Colon (tissue), 2 donors: Measurements from ENCODE around the gene ANKS1B.

Source experiments
- FAIRE-seq: peaks from 2 replicates; lab custom pipeline; 2012; peaks lifted over from hg19 to GRCh38; lab: Jason Lieb, UNC
- donor health status: control.
- donor health status: control.

The ANKS1B gene

DNA sequence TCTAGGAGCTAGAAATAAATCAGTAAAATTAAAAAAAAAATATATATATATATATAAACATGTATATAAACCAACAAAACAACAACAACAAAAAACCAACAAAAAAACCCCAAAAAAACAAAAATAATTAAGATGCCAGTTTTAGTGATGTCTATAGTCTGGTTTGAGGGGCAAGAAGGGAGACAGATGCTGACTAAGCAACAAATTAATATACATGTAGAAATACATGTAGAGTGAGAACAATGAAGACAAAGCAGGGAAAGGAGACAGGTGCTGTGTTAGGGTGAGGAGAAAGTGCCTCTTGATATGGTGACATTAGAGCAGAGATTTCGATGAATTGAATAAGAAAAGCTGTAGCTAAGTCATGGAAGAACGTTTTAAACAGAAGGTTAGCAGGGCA lies 861.8 kb downstream of the ANKS1B start:
- no peak for FAIRE-seq

DNA sequence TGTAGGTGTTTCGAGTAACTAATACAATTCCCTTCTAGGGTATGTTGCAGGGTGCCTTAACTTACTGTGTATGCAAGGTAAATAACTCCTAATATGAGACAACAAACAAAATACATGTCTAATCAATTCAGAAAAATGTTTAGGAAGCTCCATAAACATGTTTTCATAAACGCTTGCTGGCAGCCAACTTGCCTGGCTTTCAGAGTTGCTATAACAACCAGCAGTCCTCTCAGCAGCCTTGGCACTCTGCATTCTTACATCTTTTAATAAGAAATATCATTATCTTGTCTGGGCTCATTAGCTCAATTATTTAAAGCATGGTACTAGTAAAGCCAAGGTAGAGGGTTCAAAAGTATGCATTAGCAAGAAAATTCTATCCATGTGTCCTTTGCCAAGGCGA lies 862.2 kb downstream of the ANKS1B start:
- FAIRE-seq: no peak

DNA sequence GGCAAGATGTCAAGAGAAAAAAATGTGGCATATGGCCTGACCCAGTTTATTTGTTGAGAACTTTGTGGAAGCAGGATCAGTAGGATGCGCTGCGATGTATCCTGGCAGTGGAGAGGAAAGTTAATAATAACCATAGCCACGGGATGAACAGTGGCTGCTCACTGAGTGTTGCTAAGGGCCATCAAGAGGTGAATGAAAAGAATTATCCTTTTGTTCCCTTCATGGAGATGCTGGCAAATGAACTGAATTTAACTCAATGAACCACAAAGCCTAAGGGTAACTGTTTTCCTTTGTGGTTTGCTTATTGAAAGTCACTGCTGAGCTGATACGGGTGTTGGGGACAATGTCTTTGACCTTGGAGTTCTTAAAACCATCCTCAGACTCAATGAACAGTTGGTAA lies 863.2 kb downstream of the ANKS1B start:
- no peak for FAIRE-seq

DNA sequence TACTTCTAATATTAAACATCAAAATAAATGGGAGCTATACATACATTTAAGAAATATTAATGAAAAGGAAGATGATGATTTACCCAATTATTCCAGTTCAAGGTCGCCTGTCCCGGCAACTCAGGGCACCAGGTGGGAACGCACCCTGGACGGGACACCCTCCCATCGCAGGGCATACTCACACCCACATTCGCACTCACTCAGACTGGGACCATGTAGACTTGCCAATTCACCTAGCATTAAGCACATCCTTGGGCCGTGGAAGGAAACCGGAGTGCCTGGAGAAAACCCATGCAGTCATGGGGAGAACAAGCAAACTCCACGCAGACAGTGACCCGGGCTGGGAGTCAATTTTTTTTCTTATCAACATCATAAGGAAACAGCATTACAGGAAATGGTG lies 864.8 kb downstream of the ANKS1B start:
- no peak for FAIRE-seq

DNA sequence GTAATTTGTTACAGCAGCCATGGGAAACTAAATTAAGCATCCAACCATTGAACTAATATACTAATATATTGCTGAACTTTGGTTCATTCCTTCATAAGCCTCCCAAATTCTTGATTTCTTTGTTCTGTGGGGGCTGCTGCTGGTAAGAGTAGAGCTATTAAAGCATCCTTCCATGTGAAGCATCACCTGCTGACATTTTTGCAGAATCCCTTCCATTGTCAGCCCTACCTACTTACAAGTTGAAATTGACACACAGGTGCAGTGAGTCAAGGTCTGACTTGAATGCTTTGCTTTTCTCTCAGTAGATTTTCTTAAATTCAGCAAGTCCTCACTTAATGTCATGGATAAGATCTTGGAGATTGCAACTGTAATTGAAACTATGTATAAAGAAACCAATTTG lies 865.3 kb downstream of the ANKS1B start:
- FAIRE-seq: no peak

DNA sequence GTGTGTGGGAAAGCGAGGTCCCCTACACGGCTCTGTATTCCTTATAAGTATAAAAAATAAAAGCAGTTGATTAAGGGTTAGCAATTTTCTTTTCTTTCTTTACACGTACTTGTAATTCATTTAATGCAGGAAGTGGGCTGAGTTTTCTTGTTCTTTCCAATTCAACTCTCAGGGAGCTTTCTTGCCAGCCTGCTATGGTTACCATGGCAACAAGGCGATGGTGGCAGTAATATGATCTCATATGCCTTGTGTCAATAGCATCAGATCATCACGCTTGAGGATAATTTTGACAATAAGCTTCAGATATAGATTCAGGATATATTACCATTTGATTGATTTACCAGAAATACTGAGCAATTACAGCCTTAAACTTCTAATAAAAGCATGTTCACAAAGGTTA lies 873.1 kb downstream of the ANKS1B start:
- no peak for FAIRE-seq

DNA sequence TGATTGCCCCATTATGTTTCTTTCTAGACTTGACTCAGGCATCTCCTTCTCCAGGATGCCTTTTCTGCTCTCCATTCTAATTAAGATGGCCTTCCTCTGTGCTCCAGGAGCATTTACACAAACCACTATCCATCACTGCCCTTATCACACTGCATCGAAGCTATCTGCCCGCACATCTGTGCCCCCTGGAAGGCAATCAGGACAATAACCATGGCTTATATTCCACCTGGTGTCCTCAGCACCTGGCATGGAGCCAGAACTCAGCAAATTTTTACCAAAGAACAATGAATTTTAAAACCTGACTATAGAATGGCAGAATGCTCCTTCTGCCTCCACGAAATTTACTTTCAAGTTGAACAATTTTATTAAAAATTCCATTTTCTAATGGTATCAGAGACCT lies 873.9 kb downstream of the ANKS1B start:
- FAIRE-seq: no peak

DNA sequence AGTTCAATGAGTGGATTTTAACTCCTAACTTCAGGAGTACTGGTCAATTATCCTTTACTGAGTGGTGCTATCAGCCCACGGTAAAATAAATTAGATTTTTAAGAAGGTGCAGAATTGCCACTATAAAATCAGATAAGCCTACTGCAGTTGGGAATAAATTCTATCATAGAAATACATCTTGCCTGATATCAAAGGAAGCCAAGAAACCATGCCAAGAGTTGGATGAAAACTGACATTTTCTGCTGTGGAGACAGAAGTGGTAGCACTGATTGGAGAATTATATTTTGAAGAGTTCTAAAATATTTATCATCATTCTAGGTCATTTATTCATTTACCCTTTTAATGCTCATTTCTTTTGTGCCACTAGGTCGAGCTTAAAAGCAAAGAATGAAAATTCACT lies 874.5 kb downstream of the ANKS1B start:
- FAIRE-seq: no peak

DNA sequence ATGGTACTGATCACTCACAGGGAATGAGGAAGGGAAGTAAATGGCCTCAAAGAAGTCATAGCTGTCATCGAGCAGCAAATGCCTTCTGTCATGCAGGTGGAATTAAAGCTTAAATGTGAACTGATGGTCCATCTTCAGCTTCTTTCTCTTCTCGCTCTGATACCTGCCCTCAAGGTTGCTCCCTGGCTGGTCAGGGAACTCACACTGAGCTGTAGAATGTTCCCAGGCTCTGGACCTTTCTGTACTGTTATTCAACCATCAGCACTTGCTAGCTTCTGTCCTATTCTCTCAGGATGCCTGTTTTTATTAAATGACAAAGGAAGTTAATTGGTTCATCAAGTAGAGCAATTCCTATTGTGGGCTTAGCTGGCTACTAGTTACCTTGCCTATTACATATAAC lies 875.8 kb downstream of the ANKS1B start:
- no peak for FAIRE-seq

DNA sequence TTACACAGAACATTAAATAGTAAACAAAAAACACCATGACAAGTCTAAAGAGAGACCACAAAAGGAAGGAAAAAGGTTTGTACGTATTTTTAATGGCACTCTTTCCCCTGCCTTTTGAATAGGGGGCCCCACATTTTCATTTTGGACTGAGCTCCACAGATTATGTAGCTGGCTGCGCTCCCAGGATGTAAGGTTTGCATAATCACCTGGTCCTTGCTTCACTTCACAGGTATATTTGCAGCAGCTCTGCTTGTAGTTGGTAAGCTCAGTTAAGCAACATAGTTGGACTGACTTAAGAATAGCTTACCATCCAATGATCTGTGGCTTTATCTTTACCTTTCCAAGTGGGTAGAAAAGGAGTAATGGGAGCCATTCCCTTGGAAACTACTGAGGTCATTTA lies 885.0 kb downstream of the ANKS1B start:
- no peak for FAIRE-seq

DNA sequence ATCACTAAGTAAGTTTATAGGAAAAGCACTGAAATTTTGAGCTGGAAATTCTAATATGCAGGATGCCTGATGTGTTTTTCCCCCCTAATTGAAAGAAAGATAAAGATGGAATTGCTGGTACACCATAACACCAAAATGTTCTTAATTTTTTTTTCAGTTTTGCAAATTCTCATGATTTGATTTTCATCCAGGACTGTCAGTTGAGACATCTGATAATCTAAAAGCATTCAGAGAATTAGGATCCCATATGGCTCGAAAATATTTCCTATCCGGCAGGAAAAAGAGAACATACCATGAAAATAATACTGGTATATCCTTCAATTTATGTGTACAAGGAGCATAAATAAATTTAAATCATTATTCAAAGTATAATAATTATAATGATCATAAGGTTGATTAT lies 887.6 kb downstream of the ANKS1B start:
- FAIRE-seq: no peak

DNA sequence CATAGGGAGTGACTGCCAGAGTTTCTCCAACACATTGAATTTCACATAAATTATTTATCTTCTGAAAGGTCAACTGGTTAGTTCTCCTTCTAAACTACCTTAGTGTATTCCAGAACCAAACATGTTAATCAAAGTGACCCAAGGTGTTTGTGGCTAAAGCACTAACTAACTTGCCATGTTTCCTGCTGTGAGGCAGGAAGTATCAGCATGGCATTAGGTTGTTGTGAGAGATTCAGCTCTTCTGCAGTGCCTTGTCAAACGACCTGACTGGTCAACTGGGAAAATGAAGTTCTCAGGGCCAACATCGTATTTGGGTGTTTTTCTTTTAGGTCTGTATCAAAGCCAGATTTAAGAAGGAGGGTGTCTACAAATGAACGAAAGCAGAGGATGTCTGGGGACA lies 891.6 kb downstream of the ANKS1B start:
- FAIRE-seq: no peak

DNA sequence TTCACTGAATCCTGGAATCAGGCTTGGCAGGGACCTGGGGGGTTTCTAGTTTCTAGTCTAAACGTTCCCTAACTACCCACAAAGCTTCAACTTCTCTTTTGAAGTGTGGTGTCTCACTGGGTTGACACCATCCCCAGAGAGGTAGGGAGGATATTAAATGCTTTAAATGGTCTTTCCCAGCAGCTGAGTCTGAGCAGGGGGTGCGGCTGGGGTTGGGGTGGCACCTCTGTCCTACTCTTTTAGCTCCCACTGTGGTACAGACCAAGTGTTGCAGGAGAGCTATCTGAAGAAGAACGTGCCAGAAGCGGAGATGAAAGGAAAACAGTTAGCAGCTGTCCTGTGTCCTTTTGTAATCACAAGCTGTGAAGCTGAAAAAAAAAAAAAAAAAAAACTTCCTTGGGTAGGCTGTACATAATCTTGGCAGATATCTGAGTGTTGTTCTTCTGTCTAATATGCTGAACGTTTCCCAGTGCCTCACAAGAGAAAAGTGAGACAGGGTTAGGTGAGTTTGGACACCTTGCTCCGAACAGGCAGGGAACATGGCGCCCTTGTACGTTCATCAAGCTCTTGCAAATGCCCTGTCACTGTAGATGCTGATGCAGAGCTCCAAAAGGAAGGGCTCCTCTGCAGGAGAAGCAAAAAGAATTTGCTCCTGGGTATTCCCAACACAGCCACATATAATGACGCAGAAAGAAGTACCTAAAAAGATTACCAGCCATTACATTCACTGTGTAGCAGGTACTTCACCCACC lies 892.5 kb downstream of the ANKS1B start:
- no peak for FAIRE-seq

DNA sequence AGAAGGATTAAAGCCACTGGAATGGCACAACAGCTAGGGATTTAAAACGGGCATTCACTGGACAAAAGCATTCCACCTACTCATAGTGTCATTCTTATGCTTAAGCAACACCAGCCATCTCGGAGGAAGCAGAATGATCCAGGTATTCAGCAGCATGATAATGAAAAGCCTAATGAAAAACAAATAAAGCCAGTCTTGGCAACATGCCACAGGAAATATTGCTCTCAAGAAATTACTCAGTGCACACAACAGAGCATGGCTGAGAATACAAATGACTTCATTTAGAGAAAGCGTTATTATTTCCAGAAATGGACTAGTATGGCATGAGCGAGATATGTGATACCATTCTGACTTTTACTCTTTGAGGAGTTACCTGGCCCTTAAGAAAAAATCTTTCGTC lies 897.5 kb downstream of the ANKS1B start:
- no peak for FAIRE-seq

DNA sequence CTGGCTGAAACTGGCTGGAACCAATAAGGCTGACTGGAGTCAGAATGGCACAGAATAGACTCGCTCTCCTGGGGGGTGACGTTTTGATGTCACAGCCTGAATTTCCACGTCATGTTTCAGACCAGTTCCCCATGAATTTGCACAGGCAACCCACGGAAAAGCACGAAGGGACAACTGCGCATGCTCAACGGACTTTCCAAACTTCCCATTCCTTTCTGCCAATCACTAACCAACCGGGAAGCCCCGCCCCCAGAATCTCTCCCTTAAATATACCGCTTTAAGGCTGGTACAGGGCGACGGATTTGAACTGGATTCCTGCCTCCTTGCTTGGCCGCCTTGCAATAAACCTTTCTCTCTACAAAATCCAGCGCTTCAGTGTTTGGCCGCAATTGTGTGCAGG lies 904.9 kb downstream of the ANKS1B start:
- FAIRE-seq: no peak

DNA sequence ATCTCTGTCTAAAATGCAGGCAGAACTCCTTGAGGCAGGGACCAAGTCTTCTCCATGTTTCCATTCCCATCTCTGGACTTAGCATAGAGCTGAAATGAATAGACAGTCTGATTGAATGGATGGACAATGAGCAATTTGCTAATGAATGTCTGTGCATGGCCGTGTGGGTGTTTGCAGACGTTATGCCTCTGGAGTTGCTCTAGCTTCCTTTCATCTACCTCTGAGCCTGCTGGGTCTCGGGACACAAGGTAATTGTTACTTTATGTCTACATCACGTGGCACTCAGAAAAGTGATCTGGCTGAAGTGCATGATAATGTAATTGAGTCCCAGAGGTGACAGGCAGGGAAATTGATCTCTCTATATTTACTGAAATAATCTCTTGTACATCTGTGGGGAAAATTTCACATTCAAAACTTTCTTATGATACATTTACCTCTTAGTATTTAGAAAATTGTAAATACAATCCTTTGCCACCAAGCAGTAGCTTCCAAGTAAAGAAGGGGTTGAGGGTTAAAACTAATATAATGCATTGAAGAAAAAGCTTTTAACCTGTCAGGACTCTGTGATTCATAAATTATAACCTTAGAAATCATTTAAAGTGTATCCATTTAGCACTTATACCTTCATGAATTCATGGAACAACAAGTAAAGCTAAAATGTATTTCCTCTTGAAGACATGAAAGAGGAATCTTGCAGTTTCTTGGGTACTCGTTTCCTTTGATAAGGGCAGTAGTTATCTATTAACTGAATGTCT lies 915.6 kb downstream of the ANKS1B start:
- FAIRE-seq: no peak

DNA sequence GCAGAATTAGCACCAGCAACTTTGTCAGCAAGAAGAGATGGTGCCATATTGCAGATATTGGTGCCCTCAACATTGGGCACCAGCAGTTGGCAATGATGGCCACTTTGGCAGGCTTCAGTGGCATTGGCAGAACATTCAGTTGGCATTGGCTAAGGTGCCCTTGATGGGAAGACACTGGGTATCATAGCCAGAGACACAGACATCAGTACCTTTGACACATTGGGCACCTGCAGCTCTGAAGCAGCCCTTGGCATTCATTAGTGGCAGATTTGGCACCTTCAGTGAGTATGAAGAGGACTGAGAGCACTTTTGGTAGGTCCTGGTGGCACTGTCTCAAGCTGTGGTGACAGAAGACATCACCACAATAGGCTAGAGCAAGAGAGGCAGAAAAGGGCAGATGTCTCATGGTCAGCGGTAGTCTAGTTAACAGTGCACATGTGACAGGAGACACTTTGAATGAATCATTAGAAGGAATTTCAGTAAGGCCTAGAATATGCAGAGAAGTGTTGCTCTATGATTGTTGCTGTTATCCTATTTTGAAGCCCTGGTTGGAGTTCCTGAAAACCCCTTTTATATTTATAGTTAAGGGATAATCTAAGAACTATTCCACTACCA lies 917.5 kb downstream of the ANKS1B start:
- no peak for FAIRE-seq

DNA sequence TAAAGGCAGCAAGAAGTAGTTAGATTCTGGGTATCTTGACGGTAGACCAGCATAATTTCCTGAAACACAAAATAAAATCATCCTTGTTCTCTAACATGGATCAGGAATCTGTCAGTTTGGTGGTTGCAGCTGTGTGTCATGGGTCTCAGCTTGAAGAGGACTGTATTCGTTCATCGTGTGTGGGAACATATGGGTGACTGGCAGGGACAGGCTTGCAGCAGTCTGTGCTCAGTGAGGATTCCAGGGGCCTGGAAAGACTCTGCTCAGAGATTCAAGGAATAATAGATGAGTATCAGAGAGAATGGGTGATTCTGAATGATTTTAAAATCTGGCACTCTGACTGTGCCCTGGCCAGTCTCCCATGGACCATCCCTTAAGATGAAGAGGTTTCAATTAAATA lies 918.0 kb downstream of the ANKS1B start:
- no peak for FAIRE-seq

DNA sequence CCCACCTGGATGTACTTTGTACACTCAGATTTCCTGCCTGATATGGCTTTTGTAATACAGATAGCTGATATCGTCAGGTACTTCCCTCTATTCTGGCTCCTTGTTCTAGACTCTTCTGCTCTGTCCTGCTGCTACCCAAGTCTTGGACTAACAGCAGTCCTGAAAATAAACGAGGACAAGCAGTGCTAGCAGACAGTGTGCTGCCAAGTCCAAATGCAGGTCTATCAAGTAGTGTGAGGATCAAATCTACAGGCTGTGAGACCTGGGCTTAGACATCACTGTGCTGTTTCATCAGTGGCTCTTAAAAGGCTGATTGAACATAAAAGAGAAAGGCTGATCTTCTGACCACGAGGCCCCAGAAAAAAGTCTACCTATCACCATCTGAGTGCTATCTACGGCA lies 921.6 kb downstream of the ANKS1B start:
- no peak for FAIRE-seq

DNA sequence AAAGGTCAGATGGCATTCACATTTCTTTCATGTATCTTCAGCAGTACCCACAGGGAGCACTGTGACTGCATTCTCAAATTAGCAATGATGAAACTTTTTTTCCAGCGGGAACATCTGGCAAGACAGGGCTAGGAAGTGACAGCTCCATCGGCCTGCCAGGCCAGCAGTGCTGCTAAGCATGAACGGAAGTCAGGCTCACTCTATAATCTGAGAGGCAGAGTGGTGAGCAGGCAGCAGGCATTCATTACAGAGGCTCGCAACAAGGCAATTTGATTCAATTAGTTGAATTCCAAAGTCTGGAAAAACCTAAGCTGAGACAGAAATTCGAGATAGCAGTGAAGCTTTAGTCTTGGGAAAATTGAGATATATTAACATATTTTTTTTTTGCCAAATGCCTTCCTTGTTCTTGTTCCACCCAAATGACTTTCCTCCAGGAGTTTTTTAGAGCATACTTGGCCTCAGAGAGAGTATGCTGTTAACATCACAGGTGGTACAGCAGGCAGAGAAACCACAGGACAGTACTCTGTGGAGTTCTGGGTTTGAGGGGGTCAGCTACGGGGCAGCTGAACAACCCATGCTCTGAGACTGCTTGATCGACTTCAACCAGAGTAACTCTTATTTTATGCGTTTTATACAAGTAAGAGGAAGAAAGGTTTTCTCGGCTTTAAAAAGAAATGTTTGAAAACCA lies 924.8 kb downstream of the ANKS1B start:
- no peak for FAIRE-seq

DNA sequence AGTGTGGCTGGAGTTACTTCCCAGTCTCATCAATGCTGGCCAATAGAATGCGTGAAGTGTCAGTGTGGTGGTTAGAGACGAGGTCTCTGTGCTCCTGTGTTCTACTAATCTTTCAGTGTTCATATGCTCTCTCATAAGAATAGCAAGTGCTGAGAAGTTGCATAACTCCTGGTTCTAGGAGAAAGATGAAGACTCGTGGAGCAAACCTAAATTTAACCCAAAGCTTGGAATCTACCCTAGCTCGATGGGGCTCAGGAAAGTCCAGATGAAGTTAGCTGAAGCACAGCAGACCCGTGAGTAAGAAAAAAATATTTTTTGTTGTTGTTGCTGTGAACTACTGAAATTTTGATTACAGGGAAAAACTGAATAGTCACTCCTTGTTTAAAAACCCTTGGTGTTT lies 927.1 kb downstream of the ANKS1B start:
- FAIRE-seq: no peak

DNA sequence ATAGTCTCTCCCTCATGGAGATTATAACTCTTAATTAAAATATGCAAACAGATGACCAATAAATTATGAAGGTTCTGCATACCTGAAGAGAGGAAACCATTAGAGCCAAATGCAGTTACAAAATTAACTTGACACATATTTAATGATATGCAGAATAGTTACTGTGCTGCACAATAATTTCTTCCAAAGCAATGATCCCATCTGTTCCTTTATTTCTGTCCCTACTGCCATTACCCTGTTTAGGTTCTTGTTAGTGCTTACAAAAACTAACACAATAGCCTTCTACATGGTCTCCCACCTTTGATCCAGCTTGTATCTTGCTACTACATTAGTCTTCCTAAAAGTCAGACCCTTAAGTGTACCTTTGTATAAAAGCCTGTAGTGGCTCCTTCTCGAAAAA lies 928.5 kb downstream of the ANKS1B start:
- FAIRE-seq: no peak

DNA sequence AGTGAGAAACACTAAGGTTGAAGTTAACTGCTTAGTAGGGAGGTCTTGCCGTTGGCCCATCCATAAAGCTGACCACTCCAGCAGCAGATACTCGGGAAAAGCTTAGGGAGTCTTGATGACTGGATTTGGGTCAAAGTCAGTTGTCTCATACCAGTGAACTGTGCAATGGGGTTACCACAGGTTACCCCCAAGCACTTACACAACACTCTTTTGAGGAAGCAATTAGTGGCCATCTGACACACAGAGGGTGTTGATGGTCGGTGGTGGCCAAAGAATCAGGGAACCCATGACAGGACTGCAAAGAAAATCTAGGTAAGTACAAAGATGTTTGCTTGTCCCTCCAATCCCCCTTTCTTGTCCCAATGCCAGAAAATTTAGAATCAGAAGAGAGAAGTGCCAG lies 929.4 kb downstream of the ANKS1B start:
- no peak for FAIRE-seq
